ENCODE results near the gene HADHB.

Gene HADHB

DNA sequence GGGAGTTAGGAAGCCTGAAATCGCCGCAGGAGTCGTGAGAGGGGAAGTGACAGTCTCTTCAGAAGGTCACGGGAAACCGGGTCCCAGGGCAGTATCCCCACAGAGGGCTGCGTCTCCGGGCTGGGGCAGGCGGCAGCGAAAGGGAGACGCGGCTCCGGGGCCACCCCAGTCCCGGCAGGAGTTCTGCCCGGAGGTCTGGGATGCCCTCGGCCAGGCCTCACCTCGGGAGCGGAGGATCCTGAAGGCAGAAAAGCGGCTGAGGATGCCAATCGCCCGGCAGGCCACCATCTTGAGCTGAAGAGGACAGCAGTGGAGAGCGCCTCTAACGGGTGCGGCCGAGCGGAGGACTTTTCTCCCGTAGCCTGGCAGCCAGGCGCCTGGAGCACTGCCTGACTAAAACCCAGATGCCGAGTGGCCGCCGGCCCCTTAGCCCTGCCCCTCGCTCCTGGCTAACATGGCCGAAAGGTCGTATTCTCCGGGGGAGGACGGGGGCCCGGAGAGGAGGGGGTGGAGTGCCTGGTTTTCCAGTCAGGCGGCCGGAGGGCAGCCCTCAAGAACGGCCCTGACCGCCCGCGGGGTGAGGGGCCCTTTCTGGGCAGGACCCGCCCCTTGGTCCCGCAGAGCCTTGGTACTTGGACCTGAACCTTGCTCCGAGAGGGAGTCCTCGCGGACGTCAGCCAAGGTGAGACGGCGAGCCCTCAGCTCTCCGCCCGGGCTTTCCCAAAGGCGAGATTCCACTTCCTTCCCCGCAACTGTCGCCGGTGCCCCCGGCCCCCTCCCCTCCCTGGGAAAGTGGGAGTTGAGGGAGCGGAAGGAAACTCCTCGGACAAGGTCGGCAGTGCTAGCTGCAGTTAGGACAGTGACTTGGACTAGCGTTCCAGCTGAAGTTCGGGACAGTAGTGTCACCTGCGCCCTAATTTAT is at the start of gene HADHB, which contains the start of gene HADHA:
Gene HADHB (plus strand): TSS at position 631 of the 922 bp plus-strand sequence. CDS start 9,316 bp downstream, outside the sequence.
Gene HADHA (minus strand): TSS at position 324 of the 922 bp plus-strand sequence. CDS start 36 bp downstream, at position 288.
- peak; percentile 86 to 88 for DNase-seq

- no peak for DNase-seq
These were observed 49.4 kb upstream of the HADHB start for GRCh38 chr2:26195040-26195984.

GRCh38 chr2:26196683-26197418 is 47.9 kb upstream of the HADHB start:
- DNase-seq: no peak

- DNase-seq: no peak
These were observed 47.2 kb upstream of the HADHB start for GRCh38 chr2:26197516-26197915.

DNA sequence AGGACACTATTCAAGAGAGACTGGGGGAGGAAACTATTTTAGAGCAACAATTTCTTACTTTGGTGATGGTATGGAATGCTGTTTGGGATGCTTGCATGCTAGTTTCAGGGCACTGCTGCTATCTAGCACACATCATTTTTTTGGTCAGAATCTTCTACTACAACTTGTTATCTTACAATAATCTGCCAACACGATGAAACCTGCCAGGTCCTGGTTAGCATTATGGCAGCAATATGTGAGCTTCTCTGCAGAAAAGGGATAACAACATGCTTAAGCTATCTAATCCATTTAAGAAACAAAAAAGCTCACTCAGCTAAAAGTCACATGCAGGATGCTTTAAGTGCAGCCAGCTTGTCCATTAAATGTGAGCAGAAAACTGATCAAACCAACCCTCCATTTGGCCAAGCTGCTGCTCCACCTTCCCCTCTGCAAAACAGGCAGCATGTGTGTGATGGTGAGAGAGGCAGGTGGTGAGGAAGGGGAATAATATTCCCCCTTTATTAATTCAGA is 41.7 kb upstream of the HADHB start:
- no peak for DNase-seq

DNA sequence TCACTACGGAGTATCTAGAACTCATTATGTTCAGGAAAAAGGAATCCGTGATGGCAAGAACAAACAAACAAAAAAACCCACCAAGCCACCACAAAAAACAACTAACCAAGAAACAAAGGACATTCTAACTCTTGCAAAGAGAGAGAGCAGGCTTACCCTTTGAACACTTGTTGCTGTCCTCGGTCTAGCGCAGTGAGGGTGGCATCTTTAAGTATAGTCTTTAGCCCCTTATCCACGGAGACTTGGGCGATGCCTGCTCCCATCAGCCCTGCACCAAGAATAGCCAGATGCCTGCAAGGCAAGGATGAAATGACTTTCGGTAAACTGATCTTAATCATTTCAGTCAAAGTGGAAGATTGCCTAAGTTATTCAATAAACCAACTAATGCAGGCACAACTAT is 40.8 kb upstream of the HADHB start:
- DNase-seq: no peak

- DNase-seq: no peak
These were observed 32.7 kb upstream of the HADHB start for GRCh38 chr2:26212011-26212410.

- no peak for DNase-seq
These were observed 30.0 kb upstream of the HADHB start for GRCh38 chr2:26214759-26215158.

GRCh38 chr2:26215833-26216232 is 28.9 kb upstream of the HADHB start:
- DNase-seq: no peak

- no peak for DNase-seq
These were observed 28.2 kb upstream of the HADHB start for GRCh38 chr2:26216587-26216986.

GRCh38 chr2:26217720-26218119 is 27.0 kb upstream of the HADHB start:
- no peak for DNase-seq

GRCh38 chr2:26223018-26223417 is 21.7 kb upstream of the HADHB start:
- no peak for DNase-seq

- DNase-seq: no peak
These were observed 20.6 kb upstream of the HADHB start for GRCh38 chr2:26224095-26224494.

- no peak for DNase-seq
These were observed 15.1 kb upstream of the HADHB start for GRCh38 chr2:26229595-26229994.

GRCh38 chr2:26230806-26231205 is 13.9 kb upstream of the HADHB start:
- DNase-seq: no peak

- DNase-seq: no peak
These were observed 9.7 kb upstream of the HADHB start for GRCh38 chr2:26235089-26235488.

DNA sequence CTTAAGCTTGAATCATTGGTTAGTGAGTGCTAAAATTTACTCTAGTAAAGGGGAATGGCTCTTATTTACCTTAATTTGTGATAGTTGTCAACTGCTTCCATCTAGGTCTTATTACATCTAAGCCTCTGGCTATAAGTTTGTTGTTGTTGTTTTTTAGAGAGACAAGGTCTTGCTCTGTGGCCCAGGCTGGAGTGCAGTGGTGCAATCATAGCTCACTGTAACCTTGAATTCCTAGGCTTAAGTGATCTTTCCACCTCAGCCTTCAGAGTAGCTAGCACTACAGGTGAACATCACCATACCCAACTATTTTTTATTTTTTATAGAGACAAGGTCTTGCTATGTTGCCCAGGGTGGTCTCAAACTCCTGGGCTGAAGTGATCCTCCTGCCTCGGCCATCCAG is 6.9 kb upstream of the HADHB start:
- no peak for DNase-seq

DNA sequence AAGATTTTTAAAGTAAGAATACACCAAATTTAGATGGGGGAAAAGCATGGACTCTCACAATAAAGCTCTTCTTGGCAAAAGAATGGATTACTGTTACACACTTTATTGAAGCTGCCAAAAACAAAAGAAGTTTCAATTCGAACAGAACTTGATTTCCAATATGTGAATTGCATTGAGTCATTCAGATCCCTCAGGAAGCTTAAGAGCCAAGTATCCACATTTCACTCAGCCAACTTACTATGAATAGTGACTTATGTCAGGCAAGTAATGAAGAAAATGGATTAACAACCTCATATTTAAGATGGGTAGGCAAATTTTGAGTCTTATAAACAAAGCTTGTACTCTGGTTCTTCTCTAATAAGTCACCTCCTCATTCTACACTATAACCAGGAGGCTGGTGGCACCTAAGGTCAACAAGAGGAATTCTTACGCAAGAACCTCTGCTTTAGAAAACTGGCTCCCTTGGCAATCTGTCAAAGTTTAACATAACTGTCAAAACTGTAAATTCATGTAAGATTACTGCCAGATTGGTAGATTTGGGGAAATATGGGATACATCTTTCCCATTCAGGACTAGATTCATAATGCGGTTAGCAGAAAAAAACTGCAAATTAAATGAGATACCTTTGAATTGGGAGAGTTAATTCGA is 6.3 kb upstream of the HADHB start:
- no peak for DNase-seq

DNA sequence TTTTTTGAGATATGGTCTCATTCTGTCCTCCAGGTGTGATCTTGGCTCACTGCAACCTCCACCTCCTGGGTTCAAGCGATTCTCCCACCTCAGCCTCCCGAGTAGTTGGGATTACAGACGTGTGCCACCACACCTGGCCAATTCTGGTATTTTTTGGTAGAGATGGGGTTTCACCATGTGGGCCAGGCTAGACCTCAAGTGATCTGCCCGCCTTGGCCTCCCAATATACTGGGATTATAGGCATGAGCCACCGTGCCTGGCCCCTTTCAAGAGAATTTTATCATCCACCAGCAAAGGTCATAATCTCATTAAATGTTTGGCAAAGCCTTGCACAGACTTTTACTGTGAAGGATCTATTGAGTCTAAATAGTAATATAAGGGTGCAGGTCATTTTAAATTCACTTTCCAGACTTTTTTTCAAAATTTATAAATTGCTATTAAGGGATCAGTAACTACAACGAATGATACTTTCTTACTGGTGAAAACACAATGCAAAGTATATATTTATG is 2.8 kb upstream of the HADHB start:
- DNase-seq: no peak

DNA sequence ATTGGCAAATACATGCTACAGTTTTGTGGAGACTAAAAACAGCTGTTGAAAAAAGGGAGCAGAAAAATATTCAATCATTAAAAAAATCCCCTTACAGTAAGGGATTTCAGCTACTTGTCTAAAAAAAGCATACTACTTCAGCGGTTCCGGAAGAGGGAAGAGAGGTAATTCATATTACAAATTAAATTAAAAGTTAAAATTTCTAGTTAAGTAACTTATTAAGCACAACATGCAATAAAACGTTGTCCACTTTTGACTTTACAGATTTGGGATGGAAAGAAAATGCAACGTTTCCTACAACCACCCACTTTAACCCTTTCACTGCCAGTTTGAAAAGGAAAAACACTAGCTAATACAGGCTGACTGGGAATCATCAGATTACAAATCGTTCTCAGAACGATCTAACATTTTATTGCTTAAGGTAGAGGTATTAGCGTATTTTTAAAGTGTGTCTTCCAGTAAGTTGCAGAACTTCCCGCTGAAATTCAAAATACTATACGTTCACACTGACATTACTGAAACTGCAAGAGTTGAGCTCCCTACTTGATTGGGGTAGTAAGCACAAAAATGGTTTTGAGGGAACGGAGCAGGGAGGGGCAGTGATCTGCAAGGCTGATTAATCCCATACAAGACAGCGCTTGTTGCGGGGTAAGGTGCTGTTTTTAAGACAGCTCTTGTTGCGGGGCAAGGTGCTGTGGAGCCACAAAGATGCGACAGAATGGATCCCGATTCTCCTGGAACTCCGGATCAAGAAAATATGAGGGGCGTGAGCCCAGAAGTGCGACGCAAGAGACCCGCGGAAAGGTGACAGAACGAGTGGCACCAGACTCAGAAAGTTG is 1.1 kb upstream of the HADHB start:
- DNase-seq: peak in 1 of 2 donors; percentile 33
